HepG2 (cell line): ENCODE data around the gene ZNF607. TPM values are rescaled to one million over a fixed set of nuclear protein-coding genes. Genes with fewer than 3 reads are reported as not detected.

Experiments used
- ATAC-seq: fragments of 200-7000 bp; cut with Tn5 transposase; 3 replicates; pipeline ENCODE4 v1.9.1; 2020; ENCODE audit warnings: mild to moderate bottlenecking, moderate library complexity
- BruUV-seq: library from RNA; stranded (reverse); fragments of 400-500 nt; replicated peaks from 2 replicates; lab custom pipeline; 2021; lab: Mats Ljungman, UMichigan
- CTCF ChIA-PET: fragments of 300-600 bp; formaldehyde crosslinking; extraction: SDS; loops from one replicate; lab custom pipeline; 2021; ENCODE audit warnings: low total read pairs, inconsistent platforms, low intra/inter-chr PET ratio; lab: Yijun Ruan, JAX
- POLR2A ChIA-PET: fragments of 350-600 bp; sonication (Branson Sonifier 250); formaldehyde crosslinking; loops from one replicate; lab custom pipeline; 2020; ENCODE audit warnings: antibody characterized with exemption, inconsistent platforms; lab: Yijun Ruan, JAX
- DNase-seq: peaks from one replicate; pipeline ENCODE4 v3.0.0-alpha.2; 2015; ENCODE audit warnings: low spot score
- FAIRE-seq: peaks from 3 replicates; lab custom pipeline; 2011; peaks lifted over from hg19 to GRCh38; lab: Jason Lieb, UNC
- H2AFZ ChIP-seq: one replicate; pipeline ENCODE4 v1.6.1; 2011; ENCODE audit warnings: low read length, inconsistent platforms
- H3K27ac ChIP-seq: fragments of 300-600 bp; 3 replicates; pipeline ENCODE4 v1.8.0; 2011; ENCODE audit warnings: mixed run types, mild to moderate bottlenecking, mixed read lengths, low read length, inconsistent platforms; ENCODE audit not compliant: insufficient read depth; ENCODE audit errors: extremely low read length
- H3K27me3 ChIP-seq, 2 experiments: fragments of 200-600 bp in 1 of 2; 2 replicates in 1 of 2; 3 replicates in 1 of 2; pipeline versions ENCODE4 v1.6.0 to v1.8.0; 2011; ENCODE audit warnings: low read length in 2 of 2, mild to moderate bottlenecking in 2 of 2, moderate library complexity in 2 of 2, inconsistent platforms in 1 of 2; ENCODE audit not compliant: insufficient read depth in 2 of 2, control insufficient read depth in 1 of 2
- H3K36me3 ChIP-seq, 2 experiments: fragments of 200-600 bp in 1 of 2; replicated peaks in 1 of 2; 2 replicates in 1 of 2; 3 replicates in 1 of 2; pipeline versions ENCODE4 v1.5.1 to v1.8.0; 2011; ENCODE audit warnings: low read length in 2 of 2, inconsistent platforms in 1 of 2; ENCODE audit not compliant: insufficient read depth in 2 of 2, control insufficient read depth in 1 of 2
- H3K4me1 ChIP-seq: 2 replicates; pipeline ENCODE4 v1.5.1; 2012; ENCODE audit warnings: low read length, inconsistent platforms; ENCODE audit not compliant: insufficient read depth
- H3K4me2 ChIP-seq: 2 replicates; pipeline ENCODE4 v1.6.0; 2011; ENCODE audit warnings: low read depth, low read length, inconsistent platforms
- H3K4me3 ChIP-seq, 3 experiments: fragments of 200-600 bp in 1 of 3; sonication (generic), shearing (Covaris generic) in 1 of 3; replicated peaks in 1 of 3; 2 replicates each; pipeline ENCODE4 v1.5.1; 2011 to 2016; ENCODE audit warnings: low read length in 3 of 3, inconsistent platforms in 2 of 3, low read depth in 2 of 3, mild to moderate bottlenecking in 2 of 3, control low read depth in 1 of 3, mixed read lengths in 1 of 3; ENCODE audit not compliant: insufficient read depth in 1 of 3
- H3K79me2 ChIP-seq: one replicate; pipeline ENCODE4 v1.6.1; 2011; ENCODE audit warnings: low read length, inconsistent platforms; ENCODE audit not compliant: insufficient read depth
- H3K9ac ChIP-seq: 2 replicates; pipeline ENCODE4 v1.6.0; 2011; ENCODE audit warnings: mild to moderate bottlenecking, low read depth, low read length, inconsistent platforms; ENCODE audit not compliant: insufficient read depth
- H3K9me3 ChIP-seq: 2 replicates; pipeline ENCODE4 v1.5.1; 2012; ENCODE audit warnings: mild to moderate bottlenecking, low read length
- H4K20me1 ChIP-seq: 2 replicates; pipeline ENCODE4 v1.6.0; 2011; ENCODE audit warnings: inconsistent platforms, mild to moderate bottlenecking, low read length, moderate library complexity; ENCODE audit not compliant: insufficient read depth
- ASH2L ChIP-seq: fragments of 300-600, 200-600 bp; sonication (generic); IDR thresholded peaks from 2 replicates; pipeline ENCODE4 v1.7.0; 2017; ENCODE audit warnings: low read depth, mild to moderate bottlenecking, moderate library complexity, mixed read lengths, low read length; ENCODE audit not compliant: insufficient read length
- HDAC2 ChIP-seq: sonication (generic); formaldehyde crosslinking; IDR thresholded peaks from 2 replicates; pipeline ENCODE4 v1.4.0; 2020; ENCODE audit warnings: missing genetic modification reagents
- HOMEZ ChIP-seq: IDR thresholded peaks from 2 replicates; pipeline ENCODE4 v1.6.1; 2016; ENCODE audit warnings: low read depth
- IRF2 ChIP-seq: IDR thresholded peaks from 2 replicates; pipeline ENCODE4 v1.6.1; 2018; ENCODE audit warnings: missing genetic modification reagents, missing compliant biosample characterization
- KDM3A ChIP-seq: IDR thresholded peaks from 2 replicates; pipeline ENCODE4 v1.6.1; 2018; ENCODE audit warnings: low read depth, missing compliant biosample characterization
- LCORL ChIP-seq, 2 experiments: fragments of 450-650 bp in 1 of 2; sonication (generic) in 1 of 2; formaldehyde crosslinking in 1 of 2; IDR thresholded peaks; 2 replicates each; pipeline versions ENCODE4 v1.5.0 to v1.6.1; 2017 to 2020; ENCODE audit warnings: antibody characterized with exemption in 1 of 2, missing genetic modification reagents in 1 of 2
- MIER3 ChIP-seq: IDR thresholded peaks from 2 replicates; pipeline ENCODE4 v1.6.1; 2016; ENCODE audit warnings: missing compliant biosample characterization, borderline replicate concordance
- MXD4 ChIP-seq: IDR thresholded peaks from 2 replicates; pipeline ENCODE4 v1.6.1; 2016; ENCODE audit warnings: mild to moderate bottlenecking, missing biosample characterization, missing genetic modification reagents
- PHF21A ChIP-seq: sonication (generic); formaldehyde crosslinking; IDR thresholded peaks from 2 replicates; pipeline ENCODE4 v1.5.0; 2020; ENCODE audit warnings: mild to moderate bottlenecking, missing genetic modification reagents
- SMAD3 ChIP-seq: sonication (generic); formaldehyde crosslinking; IDR thresholded peaks from 2 replicates; pipeline ENCODE4 v1.4.0; 2020; ENCODE audit warnings: missing genetic modification reagents
- TCF12 ChIP-seq, 2 experiments: fragments of 450-650 bp in 1 of 2; sonication (generic) in 1 of 2; formaldehyde crosslinking in 1 of 2; IDR thresholded peaks; 2 replicates each; pipeline versions ENCODE4 v1.6.1 to v1.8.0; 2017 to 2022; ENCODE audit warnings: antibody characterized with exemption in 1 of 2, mild to moderate bottlenecking in 1 of 2, missing genetic modification reagents in 1 of 2, moderate library complexity in 1 of 2
- TRIM24 ChIP-seq: sonication (generic); formaldehyde crosslinking; IDR thresholded peaks from 2 replicates; pipeline ENCODE4 v1.8.0; 2022; ENCODE audit warnings: mild to moderate bottlenecking, missing genetic modification reagents
- ZBTB7B ChIP-seq: sonication (generic); formaldehyde crosslinking; IDR thresholded peaks from 2 replicates; pipeline ENCODE4 v1.4.0; 2020; ENCODE audit warnings: missing genetic modification reagents
- ZFP37 ChIP-seq: sonication (generic); formaldehyde crosslinking; IDR thresholded peaks from 2 replicates; pipeline ENCODE4 v1.4.0; 2020; ENCODE audit warnings: missing genetic modification reagents, borderline replicate concordance
- ZMAT3 ChIP-seq: sonication (generic); formaldehyde crosslinking; conservative IDR thresholded peaks from 2 replicates; pipeline ENCODE4 v1.7.0; 2021; ENCODE audit warnings: missing genetic modification reagents
- ZMYM2 ChIP-seq: sonication (generic); formaldehyde crosslinking; IDR thresholded peaks from 2 replicates; pipeline ENCODE4 v1.8.0; 2022; ENCODE audit warnings: mild to moderate bottlenecking, missing genetic modification reagents
- ZNF12 ChIP-seq: sonication (generic); formaldehyde crosslinking; IDR thresholded peaks from 2 replicates; pipeline ENCODE4 v1.5.0; 2020; ENCODE audit warnings: missing genetic modification reagents
- ZNF230 ChIP-seq: sonication (generic); formaldehyde crosslinking; IDR thresholded peaks from 2 replicates; pipeline ENCODE4 v1.4.0; 2020; ENCODE audit warnings: mild to moderate bottlenecking, missing genetic modification reagents
- ZNF253 ChIP-seq: sonication (generic); formaldehyde crosslinking; IDR thresholded peaks from 2 replicates; pipeline ENCODE4 v1.8.0; 2022; ENCODE audit warnings: mild to moderate bottlenecking, missing genetic modification reagents, borderline replicate concordance
- ZNF331 ChIP-seq: sonication (generic); formaldehyde crosslinking; IDR thresholded peaks from 2 replicates; pipeline ENCODE4 v1.4.0; 2020; ENCODE audit warnings: missing genetic modification reagents
- ZNF34 ChIP-seq: sonication (generic); formaldehyde crosslinking; IDR thresholded peaks from 2 replicates; pipeline ENCODE4 v1.4.0; 2020; ENCODE audit warnings: mild to moderate bottlenecking, missing genetic modification reagents, borderline replicate concordance
- ZNF768 ChIP-seq: sonication (generic); formaldehyde crosslinking; IDR thresholded peaks from 2 replicates; pipeline ENCODE4 v1.4.0; 2020; ENCODE audit warnings: missing genetic modification reagents
- ZNF83 ChIP-seq: sonication (generic); formaldehyde crosslinking; IDR thresholded peaks from 2 replicates; pipeline ENCODE4 v1.4.0; 2020; ENCODE audit warnings: missing genetic modification reagents, mild to moderate bottlenecking, borderline replicate concordance
- ZSCAN30 ChIP-seq: sonication (generic); formaldehyde crosslinking; IDR thresholded peaks from 2 replicates; pipeline ENCODE4 v1.5.0; 2020; ENCODE audit warnings: mild to moderate bottlenecking, missing genetic modification reagents
- WGBS: methylation state at CpG from one replicate; pipeline ENCODE4 v1.1.6; 2017; ENCODE audit warnings: low lambda C conversion rate; 5-methylcytosine and 5-hydroxymethylcytosine counted together
- in situ Hi-C: cut with HindIII; loops from 2 replicates; pipeline ENCODE4 v1.10.0; 2017; ENCODE audit warnings: low pct_unique_long_range_greater_than_20kb; ENCODE audit not compliant: extremely low pct_ligation_motif_present
- intact Hi-C: fragments of 100-400 bp; cut with micrococcal nuclease; formaldehyde crosslinking; loops from one replicate; pipeline ENCODE4 v1.10.0; 2022; ENCODE audit not compliant: unreplicated experiment
- polyA plus RNA-seq, 8 experiments: library from polyadenylated mRNA; depleted of rRNA in 3 of 8; stranded (reverse) in 7 of 8; unstranded in 1 of 8; fragments of >200 nt; fragmentation: Illumina TruSeq in 4 of 8; extraction: Trizol in 4 of 8; gene quantifications; 2 replicates each; pipeline versions ENCODE4 v1.2.1 to v1.2.3, GENCODE V29; 2011 to 2016; ENCODE audit warnings: low read depth in 4 of 8, missing spikeins in 1 of 8, mixed read lengths in 1 of 8; ENCODE audit not compliant: insufficient read depth in 1 of 8
- total RNA-seq, 5 experiments: library from RNA; depleted of rRNA; stranded (reverse); fragments of >200 nt; fragmentation: Illumina TruSeq; extraction: Trizol; gene quantifications; 2 replicates each; pipeline ENCODE4 v1.2.3, GENCODE V29; 2016; ENCODE audit warnings: low read depth in 1 of 5

The ZNF607 gene
- total and polyA plus RNA-seq, 2 of the 13 experiments (the other 11 are each of a cell fraction or from before 2014, with no cell fraction given): 3.8 to 8.3 TPM

- peak overlapping the region; percentile 87 for H3K9ac ChIP-seq
- peak overlapping the region; percentile 31 for H2AFZ ChIP-seq
- DNase-seq (peak; percentile 80), ATAC-seq (peak; percentile 88), FAIRE-seq (no peak)
- no peaks in the 10 kb centered on the region for H4K20me1 ChIP-seq
- peaks cover 35% of the 10 kb centered on the region for H3K79me2 ChIP-seq
- H3K4me3 ChIP-seq: peak overlapping the region; percentile 87 to 97 (median 93)
- TSS peak; percentile 64 for BruUV-seq
- H3K4me1 ChIP-seq: peaks cover 15% of the 10 kb centered on the region
- POLR2A ChIA-PET: interaction anchor here (1.0 to 1.5 kb wide), 4 partner anchors 36 to 338 kb away, joined by 3 to 11 read pairs (median 6); partner anchors contain the start of genes ZNF540 and ZNF571
- under 1% methylated on average over 23 of the region's 57 CpGs for WGBS
- peak overlapping the region; percentile 98 for H3K4me2 ChIP-seq
- in situ Hi-C loops (no loop called here), intact Hi-C loops (loop anchor here (1.0 to 5.0 kb wide), 4 partner anchors 36 to 189 kb away; partner anchors contain the start of genes ZNF540, ZNF569, ZNF570 and ZNF571)
- H3K9me3 ChIP-seq: peaks cover 12% of the 10 kb centered on the region
- no peaks in the 10 kb centered on the region for H3K36me3 ChIP-seq
- no peaks in the 10 kb centered on the region; a peak in 1 of 5 replicates for H3K27me3 ChIP-seq
- peak overlapping the region; percentile 94 for H3K27ac ChIP-seq
- CTCF ChIA-PET: no interaction called here
- peak; percentile 47; the same call in 1 of the 2 replicates for TF ChIP-seq HDAC2
- no peak; the same call in none of the 2 replicates for TF ChIP-seq MIER3
- TF ChIP-seq ZNF12: peak; percentile 83
- peak; percentile 54; the same call in 1 of the 2 replicates for TF ChIP-seq KDM3A (CRISPR knock-in tag)
- peak; percentile 53 for TF ChIP-seq ZNF331 (CRISPR knock-in tag)
- peak; percentile 88 for TF ChIP-seq TRIM24 (CRISPR knock-in tag)
- TF ChIP-seq MXD4: peak; percentile 90
- no peak; the same call in 1 of the 2 replicates for TF ChIP-seq SMAD3 (CRISPR knock-in tag)
- TF ChIP-seq PHF21A (CRISPR knock-in tag): peak; percentile 2; the same call in 1 of the 2 replicates
- TF ChIP-seq ZMYM2 (CRISPR knock-in tag): peak; percentile 94
- TF ChIP-seq ZNF253 (CRISPR knock-in tag): peak; percentile 45; the same call in 1 of the 2 replicates
- no peak for TF ChIP-seq ZFP37 (CRISPR knock-in tag)
- peak; percentile 77 for TF ChIP-seq ZBTB7B (CRISPR knock-in tag)
- no peak for TF ChIP-seq TCF12 (IDR thresholded peaks at IDR 0.05)
- TF ChIP-seq TCF12 (CRISPR knock-in tag; IDR thresholded peaks at IDR 0.05): no peak
- no peak for TF ChIP-seq ZSCAN30 (CRISPR knock-in tag)
- 0 out of 2 replicates have a peak, but pooled peaks have one; percentile 71 for TF ChIP-seq ZNF34 (CRISPR knock-in tag)
- peak; percentile 52; the same call in 1 of the 2 replicates for TF ChIP-seq ZNF768 (CRISPR knock-in tag)
- TF ChIP-seq ASH2L: no peak
- TF ChIP-seq LCORL (IDR thresholded peaks at IDR 0.05): no peak
- TF ChIP-seq LCORL (CRISPR knock-in tag; IDR thresholded peaks at IDR 0.05): peak; percentile 63; the same call in 1 of the 2 replicates
- TF ChIP-seq ZMAT3 (CRISPR knock-in tag): peak; percentile 49; the same call in 1 of the 2 replicates
- TF ChIP-seq ZNF83 (CRISPR knock-in tag): peak; percentile 54; the same call in 1 of the 2 replicates
- peak; percentile 66; the same call in 1 of the 2 replicates for TF ChIP-seq IRF2
- 0 out of 2 replicates have a peak, but pooled peaks have one; percentile 10 for TF ChIP-seq HOMEZ (CRISPR knock-in tag)
- TF ChIP-seq ZNF230 (CRISPR knock-in tag): peak; percentile 69; the same call in 1 of the 2 replicates
These were observed 63.7 kb downstream of the ZNF607 start for GRCh38 chr19:37655689-37656371.
